Measurements from ENCODE around the gene PRAC2.

The PRAC2 gene

GRCh38 chr17:48718761-48719641 lies 4.0 kb upstream of the PRAC2 start:
- DNase-seq (ENCODE audit: low read depth): no peak
- TF ChIP-seq CTCF (IDR thresholded peaks at IDR 0.05; ENCODE audit: low read depth, low read length) (no peak), MAX (IDR thresholded peaks at IDR 0.05; ENCODE audit: low read depth, low read length) (no peak), MYC (IDR thresholded peaks at IDR 0.05; ENCODE audit: low read depth, low read length) (no peak), POLR2A (IDR thresholded peaks at IDR 0.05; ENCODE audit: extremely low read depth, insufficient read length) (no peak)
- no peak overlapping the region for H3K4me3 ChIP-seq (ENCODE audit: low read depth, low read length)

GRCh38 chr17:48719642-48720265 lies 3.2 kb upstream of the PRAC2 start:
- no peak overlapping the region for H3K4me3 ChIP-seq (ENCODE audit: low read depth, low read length)
- DNase-seq (ENCODE audit: low read depth): no peak
- TF ChIP-seq MYC (IDR thresholded peaks at IDR 0.05; ENCODE audit: low read depth, low read length) (no peak), POLR2A (IDR thresholded peaks at IDR 0.05; ENCODE audit: extremely low read depth, insufficient read length) (no peak), CTCF (IDR thresholded peaks at IDR 0.05; ENCODE audit: low read depth, low read length) (no peak), MAX (IDR thresholded peaks at IDR 0.05; ENCODE audit: low read depth, low read length) (no peak)

GRCh38 chr17:48720266-48721008 lies 2.5 kb upstream of the PRAC2 start:
- TF ChIP-seq POLR2A (IDR thresholded peaks at IDR 0.05; ENCODE audit: extremely low read depth, insufficient read length): no peak
- TF ChIP-seq CTCF (IDR thresholded peaks at IDR 0.05; ENCODE audit: low read depth, low read length): no peak
- no peak for TF ChIP-seq MAX (IDR thresholded peaks at IDR 0.05; ENCODE audit: low read depth, low read length)
- TF ChIP-seq MYC (IDR thresholded peaks at IDR 0.05; ENCODE audit: low read depth, low read length): no peak
- no peak for DNase-seq (ENCODE audit: low read depth)
- no peak overlapping the region for H3K4me3 ChIP-seq (ENCODE audit: low read depth, low read length)

GRCh38 chr17:48721009-48721402 lies 2.0 kb upstream of the PRAC2 start:
- DNase-seq (ENCODE audit: low read depth): no peak
- TF ChIP-seq CTCF (IDR thresholded peaks at IDR 0.05; ENCODE audit: low read depth, low read length) (no peak), MYC (IDR thresholded peaks at IDR 0.05; ENCODE audit: low read depth, low read length) (no peak), POLR2A (IDR thresholded peaks at IDR 0.05; ENCODE audit: extremely low read depth, insufficient read length) (no peak), MAX (IDR thresholded peaks at IDR 0.05; ENCODE audit: low read depth, low read length) (no peak)
- H3K4me3 ChIP-seq (ENCODE audit: low read depth, low read length): no peak overlapping the region

- TF ChIP-seq CTCF (IDR thresholded peaks at IDR 0.05; ENCODE audit: low read depth, low read length): no peak
- no peak for TF ChIP-seq MAX (IDR thresholded peaks at IDR 0.05; ENCODE audit: low read depth, low read length)
- TF ChIP-seq POLR2A (IDR thresholded peaks at IDR 0.05; ENCODE audit: extremely low read depth, insufficient read length): no peak
- no peak for TF ChIP-seq MYC (IDR thresholded peaks at IDR 0.05; ENCODE audit: low read depth, low read length)
- no peak within 1 kb of the TSS for H3K4me3 ChIP-seq (ENCODE audit: low read depth, low read length)
- no peak for DNase-seq (ENCODE audit: low read depth)
Measured at GRCh38 chr17:48722201-48722907, 631 bp upstream of the PRAC2 start, which contains the start of gene PRAC1. TSS of gene PRAC1 (minus strand) at chr17:48722518. CDS start at chr17:48722392, 126 bp downstream.
